Measurements from ENCODE around the gene DHRS1.

The DHRS1 gene

GRCh38 chr14:24327303-24327702, 27.7 kb upstream of the DHRS1 start:
- TF ChIP-seq CTCF (IDR thresholded peaks at IDR 0.05; ENCODE audit: borderline replicate concordance, insufficient read depth, low read depth, low read length) = no peak
- H3K4me3 ChIP-seq (ENCODE audit: low read depth, low read length) = no peak overlapping the region

GRCh38 chr14:24325963-24326362, 26.4 kb upstream of the DHRS1 start:
- no peak overlapping the region for H3K4me3 ChIP-seq (ENCODE audit: low read depth, low read length)
- TF ChIP-seq CTCF (IDR thresholded peaks at IDR 0.05; ENCODE audit: borderline replicate concordance, insufficient read depth, low read depth, low read length) = no peak

- no peak for TF ChIP-seq CTCF (IDR thresholded peaks at IDR 0.05; ENCODE audit: borderline replicate concordance, insufficient read depth, low read depth, low read length)
- H3K4me3 ChIP-seq (ENCODE audit: low read depth, low read length) = no peak overlapping the region
Measured at GRCh38 chr14:24325041-24325530, 25.5 kb upstream of the DHRS1 start.

- no peak for TF ChIP-seq CTCF (IDR thresholded peaks at IDR 0.05; ENCODE audit: borderline replicate concordance, insufficient read depth, low read depth, low read length)
Measured at GRCh38 chr14:24324024-24324423, 24.4 kb upstream of the DHRS1 start.

GRCh38 chr14:24323341-24323740, 23.8 kb upstream of the DHRS1 start:
- H3K4me3 ChIP-seq (ENCODE audit: low read depth, low read length) = no peak overlapping the region
- TF ChIP-seq CTCF (IDR thresholded peaks at IDR 0.05; ENCODE audit: borderline replicate concordance, insufficient read depth, low read depth, low read length) = no peak

More at GRCh38 chr14:24324024-24324423, 24.4 kb upstream of the DHRS1 start:
- no peak overlapping the region for H3K4me3 ChIP-seq (ENCODE audit: low read depth, low read length)

GRCh38 chr14:24322672-24323071, 23.1 kb upstream of the DHRS1 start:
- TF ChIP-seq CTCF (IDR thresholded peaks at IDR 0.05; ENCODE audit: borderline replicate concordance, insufficient read depth, low read depth, low read length) = no peak
- H3K4me3 ChIP-seq (ENCODE audit: low read depth, low read length) = no peak overlapping the region

- no peak for TF ChIP-seq CTCF (IDR thresholded peaks at IDR 0.05; ENCODE audit: borderline replicate concordance, insufficient read depth, low read depth, low read length)
- no peak overlapping the region for H3K4me3 ChIP-seq (ENCODE audit: low read depth, low read length)
Measured at GRCh38 chr14:24321212-24321975, 21.8 kb upstream of the DHRS1 start.

Measured in GM12875 (cell line).